Left hindlimb (tissue), 1 donor: ENCODE results near the gene SLC2A6.

Experiments
- DNase-seq: peaks from one replicate; pipeline ENCODE4 v3.0.0-alpha.2; 2018

Gene SLC2A6

GRCh38 chr9:133476036-133476931 is 2.6 kb downstream of the SLC2A6 start:
- DNase-seq = no peak

GRCh38 chr9:133475292-133476012 is 3.4 kb downstream of the SLC2A6 start:
- no peak for DNase-seq

- DNase-seq = no peak
Observed at GRCh38 chr9:133474853-133475252, 4.0 kb downstream of the SLC2A6 start.

- DNase-seq = no peak
Observed at GRCh38 chr9:133474215-133474614, 4.7 kb downstream of the SLC2A6 start.

- no peak for DNase-seq
Observed at GRCh38 chr9:133473743-133474142, 5.2 kb downstream of the SLC2A6 start.

GRCh38 chr9:133472753-133473378 is 6.0 kb downstream of the SLC2A6 start:
- peak; percentile 22 for DNase-seq

- peak; percentile 22 for DNase-seq
Observed at GRCh38 chr9:133472277-133472645, 6.6 kb downstream of the SLC2A6 start.

GRCh38 chr9:133471551-133472276 is 7.2 kb downstream of the SLC2A6 start:
- peak; percentile 16 for DNase-seq

- DNase-seq = no peak
Observed at GRCh38 chr9:133470988-133471387, 7.9 kb downstream of the SLC2A6 start.

GRCh38 chr9:133470427-133470924 is 8.4 kb downstream of the SLC2A6 start:
- DNase-seq = peak; percentile 27

GRCh38 chr9:133468777-133469421 is 10.0 kb downstream of the SLC2A6 start:
- peak; percentile 26 for DNase-seq

- peak; percentile 23 for DNase-seq
Observed at GRCh38 chr9:133468374-133468773, 10.5 kb downstream of the SLC2A6 start.

- DNase-seq = no peak
Observed at GRCh38 chr9:133467101-133467500, 11.8 kb downstream of the SLC2A6 start.

GRCh38 chr9:133465984-133466383 is 12.9 kb downstream of the SLC2A6 start:
- no peak for DNase-seq

GRCh38 chr9:133464638-133465037 is 14.3 kb downstream of the SLC2A6 start:
- DNase-seq = peak; percentile 19

- peak; percentile 19 for DNase-seq
Observed at GRCh38 chr9:133463864-133464615, 14.9 kb downstream of the SLC2A6 start.

GRCh38 chr9:133463234-133463863 is 15.6 kb downstream of the SLC2A6 start:
- DNase-seq = peak; percentile 18

GRCh38 chr9:133461975-133462374 is 16.9 kb downstream of the SLC2A6 start:
- DNase-seq = peak; percentile 29

- DNase-seq = peak; percentile 51
Observed at GRCh38 chr9:133460405-133461175, 18.3 kb downstream of the SLC2A6 start.
